ENCODE results near the gene SMYD2. TPM values are rescaled to one million over a fixed set of nuclear protein-coding genes. Genes with fewer than 3 reads are reported as not detected.
A peak's percentile ranks its signal among the peaks of the same experiment; 100 is the strongest.

Gene SMYD2
- polyA plus RNA-seq, 3 donors: 14.2 to 28.4 (median 23.6) TPM

DNA sequence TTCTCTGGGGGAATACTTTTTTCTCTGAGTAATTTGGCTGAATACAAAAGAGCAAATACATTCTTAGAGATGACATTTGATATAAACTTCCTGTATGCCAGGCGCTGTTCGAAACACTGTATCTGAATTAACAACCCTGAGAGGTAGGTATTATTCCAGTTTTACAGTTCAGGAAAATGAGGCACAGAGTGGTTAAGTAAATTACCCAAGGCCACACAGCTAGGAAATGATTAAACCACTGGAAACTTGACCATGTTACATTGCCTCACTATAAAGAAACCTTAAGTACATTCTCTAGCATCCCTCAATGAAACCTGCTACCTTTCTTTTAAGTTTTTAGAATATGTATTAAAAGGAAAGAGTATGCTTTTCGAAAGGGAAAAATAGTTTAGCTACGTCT is 54.6 kb downstream of the SMYD2 start:
- TF ChIP-seq, protein P1, sequence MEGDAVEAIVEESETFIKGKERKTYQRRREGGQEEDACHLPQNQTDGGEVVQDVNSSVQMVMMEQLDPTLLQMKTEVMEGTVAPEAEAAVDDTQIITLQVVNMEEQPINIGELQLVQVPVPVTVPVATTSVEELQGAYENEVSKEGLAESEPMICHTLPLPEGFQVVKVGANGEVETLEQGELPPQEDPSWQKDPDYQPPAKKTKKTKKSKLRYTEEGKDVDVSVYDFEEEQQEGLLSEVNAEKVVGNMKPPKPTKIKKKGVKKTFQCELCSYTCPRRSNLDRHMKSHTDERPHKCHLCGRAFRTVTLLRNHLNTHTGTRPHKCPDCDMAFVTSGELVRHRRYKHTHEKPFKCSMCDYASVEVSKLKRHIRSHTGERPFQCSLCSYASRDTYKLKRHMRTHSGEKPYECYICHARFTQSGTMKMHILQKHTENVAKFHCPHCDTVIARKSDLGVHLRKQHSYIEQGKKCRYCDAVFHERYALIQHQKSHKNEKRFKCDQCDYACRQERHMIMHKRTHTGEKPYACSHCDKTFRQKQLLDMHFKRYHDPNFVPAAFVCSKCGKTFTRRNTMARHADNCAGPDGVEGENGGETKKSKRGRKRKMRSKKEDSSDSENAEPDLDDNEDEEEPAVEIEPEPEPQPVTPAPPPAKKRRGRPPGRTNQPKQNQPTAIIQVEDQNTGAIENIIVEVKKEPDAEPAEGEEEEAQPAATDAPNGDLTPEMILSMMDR (IDR thresholded peaks at IDR 0.05): no peak
- no peak overlapping the region for H3K9ac ChIP-seq (ENCODE audit: insufficient read depth, low read length, poor library complexity, severe bottlenecking)
- no peak overlapping the region for H2AFZ ChIP-seq (ENCODE audit: insufficient read depth, low read depth, low read length, poor library complexity, severe bottlenecking)
- no peaks in the 10 kb centered on the region for H3K4me1 Mint-ChIP-seq
- DNase-seq: no peak
- no peak overlapping the region for H3K4me3 ChIP-seq (replicated peaks in 1 of 3; ENCODE audit: low read depth in 2 of 3, low read length in 3 of 3)
- no peaks in the 10 kb centered on the region for H3K9me3 ChIP-seq (replicated peaks in 1 of 2; ENCODE audit: control insufficient read depth in 1 of 2, insufficient read depth in 1 of 2, low read length in 2 of 2)
- no peak overlapping the region for H3K27ac Mint-ChIP-seq
- H3K4me1 ChIP-seq (ENCODE audit: control insufficient read depth in 1 of 2, insufficient read depth in 2 of 2, low read length in 2 of 2): no peaks in the 10 kb centered on the region
- no peaks in the 10 kb centered on the region for H3K27me3 ChIP-seq (ENCODE audit: control insufficient read depth in 2 of 2, insufficient read depth in 2 of 2, low read length in 2 of 2)
- intact Hi-C loops (cut with micrococcal nuclease): loop anchor here in 1 of 2 donors (5.0 kb wide), 1 partner anchor 1192 kb away; no protein-coding TSS in a partner anchor
- H3K4me2 ChIP-seq (replicated peaks; ENCODE audit: extremely low read depth, low read length, poor library complexity, severe bottlenecking): no peak overlapping the region
- H3K79me2 ChIP-seq (ENCODE audit: insufficient read depth, low read length): no peaks in the 10 kb centered on the region
- no CpG with 5 or more reads among the region's 4 CpGs for WGBS (ENCODE audit: insufficient coverage)
- H3K4me3 Mint-ChIP-seq: no peak overlapping the region
- peaks cover 38 to 43% of the 10 kb centered on the region in 2 donors for H3K36me3 Mint-ChIP-seq
- H3K9me3 Mint-ChIP-seq: no peaks in the 10 kb centered on the region
- H3K27me3 Mint-ChIP-seq (ENCODE audit: low read depth in 3 of 3): peaks cover 0 to 2% (median 2%) of the 10 kb centered on the region in 3 donors
- no peak overlapping the region for H3K27ac ChIP-seq (ENCODE audit: low read depth in 1 of 2, low read length in 2 of 2)
- peaks cover 7 to 26% of the 10 kb centered on the region in 2 donors for H3K36me3 ChIP-seq (replicated peaks in 1 of 2; ENCODE audit: control insufficient read depth in 1 of 2, insufficient read depth in 2 of 2, low read length in 2 of 2)
- H4K20me1 ChIP-seq (ENCODE audit: insufficient read depth, low read length): no peaks in the 10 kb centered on the region

DNA sequence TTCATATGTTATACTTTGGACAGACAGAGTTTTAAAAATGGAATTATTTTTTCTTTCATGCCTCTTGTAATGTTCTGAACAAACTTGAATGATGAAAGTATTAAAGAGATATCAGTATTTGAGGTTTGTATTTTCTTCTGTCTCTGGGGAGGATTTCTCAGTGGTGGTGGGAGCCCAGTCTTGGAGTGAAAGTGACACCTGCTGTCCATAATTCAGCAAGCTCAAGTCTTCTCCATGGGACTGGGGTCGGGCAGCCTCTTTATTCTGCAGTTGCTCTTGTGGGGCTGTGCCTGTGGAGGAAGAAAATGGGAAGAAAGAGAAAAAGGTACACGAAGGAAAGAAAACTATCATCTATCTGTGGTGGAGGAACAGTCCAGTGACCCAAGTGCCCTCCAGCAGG is 56.1 kb downstream of the SMYD2 start:
- no peaks in the 10 kb centered on the region for H3K79me2 ChIP-seq (ENCODE audit: insufficient read depth, low read length)
- H3K9ac ChIP-seq (ENCODE audit: insufficient read depth, low read length, poor library complexity, severe bottlenecking): no peak overlapping the region
- intact Hi-C loops (cut with micrococcal nuclease): loop anchor here in 1 of 2 donors (5.0 kb wide), 1 partner anchor 1190 kb away; no protein-coding TSS in a partner anchor
- Mint-ChIP-seq H3K27me3 (ENCODE audit: low read depth in 3 of 3) (peaks cover 0 to 3% (median 2%) of the 10 kb centered on the region in 3 donors), H3K27ac (peak overlapping the region in 2 of 7 donors; percentile 5), H3K9me3 (peaks cover 0 to 2% (median 0%) of the 10 kb centered on the region in 7 donors), H3K36me3 (peaks cover 30 to 33% of the 10 kb centered on the region in 2 donors), H3K4me1 (no peaks in the 10 kb centered on the region), H3K4me3 (no peak overlapping the region)
- H4K20me1 ChIP-seq (ENCODE audit: insufficient read depth, low read length): no peaks in the 10 kb centered on the region
- H3K9me3 ChIP-seq (replicated peaks in 1 of 2; ENCODE audit: control insufficient read depth in 1 of 2, insufficient read depth in 1 of 2, low read length in 2 of 2): no peaks in the 10 kb centered on the region
- peaks cover 7 to 26% of the 10 kb centered on the region in 2 donors for H3K36me3 ChIP-seq (replicated peaks in 1 of 2; ENCODE audit: control insufficient read depth in 1 of 2, insufficient read depth in 2 of 2, low read length in 2 of 2)
- no peak overlapping the region for H3K4me2 ChIP-seq (replicated peaks; ENCODE audit: extremely low read depth, low read length, poor library complexity, severe bottlenecking)
- TF ChIP-seq, protein P1 (IDR thresholded peaks at IDR 0.05): no peak
- no peak for DNase-seq
- no peak overlapping the region for H2AFZ ChIP-seq (ENCODE audit: insufficient read depth, low read depth, low read length, poor library complexity, severe bottlenecking)
- no peak overlapping the region for H3K4me3 ChIP-seq (replicated peaks in 1 of 3; ENCODE audit: low read depth in 2 of 3, low read length in 3 of 3)
- 80% methylated on average over 1 of the region's 2 CpGs for WGBS (ENCODE audit: insufficient coverage)
- no peaks in the 10 kb centered on the region for H3K27me3 ChIP-seq (ENCODE audit: control insufficient read depth in 2 of 2, insufficient read depth in 2 of 2, low read length in 2 of 2)
- H3K4me1 ChIP-seq (ENCODE audit: control insufficient read depth in 1 of 2, insufficient read depth in 2 of 2, low read length in 2 of 2): no peaks in the 10 kb centered on the region
- H3K27ac ChIP-seq (ENCODE audit: low read depth in 1 of 2, low read length in 2 of 2): no peak overlapping the region

Measured in CD14-positive monocyte (primary cell).